ENCODE measurements around the gene OR6C3.
"Not testable (repeated sequence)": the region's sequence is repeated elsewhere in the genome, so short reads cannot be mapped to it uniquely, and the experiment has no call there.

OR6C3 gene

DNA sequence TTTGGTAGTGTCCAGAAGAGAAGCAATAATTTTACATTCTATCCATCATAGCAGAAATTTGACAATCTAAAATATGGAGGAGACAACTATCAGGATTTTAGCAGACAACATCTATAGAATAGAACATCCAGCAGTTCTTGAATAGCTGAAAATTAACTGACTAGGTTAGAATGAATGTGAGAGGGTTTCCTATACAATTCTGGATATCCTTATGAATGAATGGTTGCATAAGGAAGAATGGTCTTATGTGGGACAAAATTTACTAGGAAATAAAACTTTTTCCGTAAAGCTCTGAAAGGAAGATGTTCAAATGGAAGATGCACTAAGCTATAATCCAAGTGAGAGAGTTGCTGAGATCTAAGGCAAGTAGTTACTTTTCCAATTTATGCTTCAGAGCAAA lies at the start of gene OR6C3:
Gene OR6C3 (plus strand): TSS at position 301 of the 400 bp plus-strand sequence. CDS start 955 bp downstream, outside the sequence.
- DNase-seq (ENCODE audit: low spot score), result no peak

DNA sequence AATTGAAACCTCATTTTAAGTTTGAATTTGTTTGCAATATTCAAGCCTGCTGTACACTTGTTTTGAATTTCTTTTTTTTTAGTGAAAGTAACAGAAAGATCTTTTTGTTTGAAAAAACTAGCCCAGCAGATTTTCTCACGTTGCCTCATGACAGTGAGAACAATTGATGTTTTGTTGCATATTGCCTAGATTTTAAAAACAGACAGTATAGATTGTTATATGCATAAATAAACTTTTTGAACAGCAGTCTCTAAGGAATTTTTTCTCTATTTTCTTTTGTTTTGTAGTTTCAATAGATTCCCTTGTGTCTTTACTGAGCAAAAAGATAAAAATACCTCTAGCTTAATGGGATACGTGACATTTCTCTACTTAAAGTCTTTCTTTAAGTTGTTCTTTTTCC lies 49.6 kb upstream of the OR6C3 start:
- no peak for DNase-seq (ENCODE audit: low spot score)

DNA sequence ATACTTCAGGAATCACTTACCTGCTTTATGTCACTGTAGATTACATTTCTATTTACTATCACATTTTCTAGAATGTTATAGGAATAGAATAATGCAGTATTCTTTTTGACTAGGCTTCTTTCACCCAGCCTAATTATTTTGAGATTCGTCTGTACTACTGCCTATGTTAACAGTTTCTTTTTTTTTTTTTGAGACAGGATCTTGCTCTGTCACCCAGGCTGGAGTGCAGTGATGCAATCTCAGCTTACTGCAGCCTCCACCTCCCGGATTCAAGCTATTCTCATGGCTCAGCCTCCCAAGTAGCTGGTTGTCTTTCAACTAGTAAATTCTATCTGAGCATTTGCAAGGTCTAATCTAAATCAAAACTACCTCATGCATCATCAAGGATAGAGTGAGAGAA lies 40.5 kb upstream of the OR6C3 start:
- no peak for DNase-seq (ENCODE audit: low spot score)

DNA sequence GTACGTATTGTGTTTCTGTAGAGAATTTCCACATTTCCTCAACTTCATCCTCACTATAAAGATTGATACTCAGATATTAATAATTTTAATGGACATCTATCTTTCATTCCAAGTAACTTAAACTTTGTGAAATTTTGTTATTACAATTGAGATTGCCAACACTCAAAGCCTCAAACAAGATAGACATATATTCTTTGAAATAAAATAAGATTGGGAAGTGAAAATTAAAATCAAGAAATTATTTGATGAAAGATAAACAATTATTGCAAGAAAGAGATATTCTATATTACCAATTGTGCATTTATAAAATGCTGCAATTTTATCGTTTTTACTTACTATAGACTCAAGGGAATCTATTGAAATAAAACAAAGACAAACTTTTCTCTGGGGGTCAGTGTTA lies 34.1 kb upstream of the OR6C3 start, which contains the start of gene OR6C6:
Gene OR6C6 (minus strand): TSS at position 101 of the 400 bp plus-strand sequence. CDS start 1,337 bp downstream, outside the sequence.
- DNase-seq (ENCODE audit: low spot score), result no peak

DNA sequence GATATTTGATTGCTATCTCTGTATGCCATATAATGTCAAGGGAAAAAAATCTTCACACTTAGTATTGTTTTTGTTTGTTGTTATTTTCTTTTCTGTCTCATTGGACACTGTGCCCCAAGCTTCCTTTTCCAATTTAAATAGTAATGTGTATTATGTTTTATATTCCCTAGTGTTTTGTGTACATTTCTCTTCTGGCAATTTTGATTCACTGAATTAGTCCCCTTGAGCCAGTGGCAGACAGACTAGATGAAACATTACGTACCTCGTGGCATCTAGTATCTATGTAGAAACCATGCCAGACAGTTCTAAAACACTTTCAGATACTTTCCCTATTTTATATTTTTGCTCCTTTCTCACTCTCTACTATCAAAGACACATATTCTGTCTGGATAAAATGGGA lies 16.5 kb upstream of the OR6C3 start, which contains the start of gene OR6C1:
Gene OR6C1 (plus strand): TSS at position 301 of the 400 bp plus-strand sequence. CDS start 6,257 bp downstream, outside the sequence.
- DNase-seq (ENCODE audit: low spot score), result no peak

DNA sequence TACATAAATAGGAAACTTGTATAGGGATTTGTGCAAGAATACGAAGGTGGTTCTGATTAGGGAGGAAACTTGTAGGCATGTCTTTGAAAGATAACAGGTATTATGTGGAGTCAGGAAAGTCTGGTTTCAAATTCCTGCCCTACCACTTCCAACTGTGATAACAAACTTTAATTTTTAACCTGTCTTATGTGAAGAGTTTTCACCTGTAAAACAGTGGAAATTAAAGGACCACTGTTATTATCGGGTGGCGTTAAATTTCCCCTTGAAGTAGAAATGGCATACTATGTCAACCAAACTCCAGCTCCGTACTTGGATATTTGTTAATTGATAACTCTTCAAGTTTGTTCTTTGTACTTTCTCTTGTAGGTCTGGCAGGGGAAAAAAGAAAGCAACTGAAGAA lies 10.3 kb upstream of the OR6C3 start:
- no peak for DNase-seq (ENCODE audit: low spot score)

DNA sequence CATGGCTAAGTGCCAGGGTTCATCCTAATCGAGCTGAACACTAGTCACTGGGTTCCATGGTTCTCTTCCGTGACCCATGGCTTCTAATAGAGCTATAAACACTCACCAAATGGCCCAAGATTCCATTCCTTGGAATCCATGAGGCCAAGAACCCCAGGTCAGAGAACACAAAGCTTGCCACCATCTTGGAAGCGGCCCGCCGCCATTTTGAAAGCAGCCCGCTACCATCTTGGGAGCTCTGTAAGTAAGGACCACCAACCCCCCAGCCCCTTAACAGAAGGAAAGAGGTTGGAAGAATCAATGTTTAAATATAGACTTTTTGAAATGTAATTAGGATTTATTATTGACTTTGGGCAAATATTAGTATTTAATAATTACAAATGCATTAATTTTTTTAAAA lies 4.7 kb upstream of the OR6C3 start:
- DNase-seq (ENCODE audit: low spot score), result not testable (repeated sequence)

DNA sequence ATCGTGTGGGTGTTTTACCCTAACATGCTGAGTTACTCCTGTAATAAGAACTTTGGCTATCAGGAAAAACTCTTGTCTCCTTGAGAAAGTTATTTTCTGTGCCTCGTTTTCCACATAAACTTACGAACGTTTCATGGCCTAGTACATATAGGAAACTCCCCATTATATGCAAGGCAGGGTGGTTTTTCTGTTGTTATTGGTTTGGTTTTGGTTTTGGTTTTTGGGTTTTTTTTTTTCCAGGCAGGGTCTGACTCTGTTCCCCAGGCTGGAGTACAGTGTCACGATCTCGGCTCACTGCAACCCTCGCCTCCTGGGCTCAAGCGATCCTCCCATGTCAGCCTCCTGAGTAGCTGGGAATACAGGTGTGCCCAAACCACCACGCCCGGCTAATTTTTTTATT lies 5.5 kb downstream of the OR6C3 start:
- no peak for DNase-seq (ENCODE audit: low spot score)

DNA sequence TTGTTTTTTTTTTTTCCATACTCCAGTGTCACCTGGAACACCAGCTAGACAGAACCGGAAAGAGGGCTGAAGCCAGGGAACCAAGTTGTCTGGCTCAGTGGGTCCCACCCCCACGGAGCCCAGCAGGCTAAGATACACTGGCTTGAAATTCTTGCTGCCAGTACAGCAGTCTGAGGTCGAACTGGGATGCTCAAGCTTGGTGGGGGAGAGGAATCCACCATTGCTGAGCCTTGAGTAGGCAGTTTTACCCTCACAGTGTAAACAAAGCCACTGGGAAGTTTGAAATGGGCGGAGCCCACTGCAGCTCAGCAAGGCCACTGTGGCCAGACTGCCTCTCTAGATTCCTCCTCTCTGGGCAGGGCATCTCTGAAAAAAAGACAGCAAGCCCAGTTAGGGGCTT lies 24.8 kb downstream of the OR6C3 start:
- DNase-seq (ENCODE audit: low spot score), result not testable (repeated sequence)

DNA sequence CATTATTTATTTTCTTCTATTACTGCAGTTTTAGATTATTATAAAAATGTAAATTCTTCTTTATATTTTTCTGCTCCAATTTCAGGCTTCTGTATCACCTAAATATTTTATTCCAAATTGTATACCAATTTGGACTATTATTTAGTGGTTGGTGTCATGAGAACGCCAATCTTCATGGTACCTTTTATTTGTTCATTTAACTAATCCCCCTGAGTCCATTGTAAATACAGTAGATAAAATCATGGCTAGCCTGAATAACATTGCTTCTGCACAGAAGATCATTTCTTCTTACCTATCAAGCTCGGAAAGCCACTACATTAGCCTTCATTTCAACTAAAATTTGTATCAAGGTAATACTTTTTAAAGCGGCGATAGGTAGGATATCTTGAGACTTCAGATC lies 32.1 kb downstream of the OR6C3 start, which contains the start of gene OR6C75:
Gene OR6C75 (plus strand): TSS at position 301 of the 400 bp plus-strand sequence. CDS start 2,136 bp downstream, outside the sequence.
- DNase-seq (ENCODE audit: low spot score), result no peak

DNA sequence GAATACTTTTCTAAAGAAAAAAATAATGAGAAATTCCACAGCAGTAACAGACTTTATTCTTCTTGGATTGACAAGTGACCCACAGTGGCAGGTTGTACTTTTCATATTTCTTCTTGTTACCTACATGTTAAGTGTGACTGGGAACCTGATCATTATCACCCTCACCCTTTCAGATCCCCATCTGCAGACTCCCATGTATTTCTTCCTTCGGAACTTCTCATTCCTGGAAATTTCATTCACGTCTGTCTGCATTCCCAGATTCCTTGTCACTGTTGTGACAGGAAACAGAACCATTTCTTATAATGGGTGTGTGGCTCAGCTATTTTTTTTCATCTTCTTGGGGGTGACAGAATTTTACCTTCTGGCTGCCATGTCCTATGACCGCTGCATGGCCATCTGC lies 34.5 kb downstream of the OR6C3 start:
- no peak for DNase-seq (ENCODE audit: low spot score)

DNA sequence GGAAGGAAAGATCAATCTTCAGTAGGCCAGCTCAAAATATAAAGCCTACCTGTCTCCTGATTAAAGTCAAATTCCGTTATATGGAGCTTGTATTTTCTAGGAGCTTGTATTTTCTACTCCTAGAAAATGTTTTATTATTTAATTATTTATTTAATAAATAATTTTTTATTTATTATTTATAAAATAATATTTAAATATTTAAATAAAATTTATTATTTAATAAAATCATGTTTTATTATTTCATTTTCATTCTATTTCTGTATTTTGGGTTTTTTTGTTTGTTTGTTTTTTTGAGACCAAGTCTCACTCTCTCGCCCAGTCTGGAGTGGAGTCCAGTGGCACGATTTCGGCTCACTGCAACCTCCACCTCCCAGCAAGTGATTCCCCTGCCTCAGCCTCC lies 42.0 kb downstream of the OR6C3 start:
- no peak for DNase-seq (ENCODE audit: low spot score)
